SU-DHL-6 (cell line): ENCODE data around the gene TMED10.

Source experiments
- EZH2phosphoT487 ChIP-seq: fragments of 200-600 bp; sonication (generic), shearing (Covaris generic); conservative IDR thresholded peaks from 2 replicates; pipeline ENCODE4 v1.6.1; 2018; ENCODE audit warnings: mild to moderate bottlenecking, antibody characterized with exemption, low read length, moderate library complexity, mixed read lengths
- TF ChIP-seq, protein P1 (sequence below): fragments of 200-600 bp; sonication (generic); IDR thresholded peaks from one replicate; pipeline ENCODE4 v1.5.1; 2017; ENCODE audit warnings: antibody characterized with exemption, mild to moderate bottlenecking, low read length, moderate library complexity; ENCODE audit not compliant: insufficient read depth, poor library complexity, severe bottlenecking

DNA sequence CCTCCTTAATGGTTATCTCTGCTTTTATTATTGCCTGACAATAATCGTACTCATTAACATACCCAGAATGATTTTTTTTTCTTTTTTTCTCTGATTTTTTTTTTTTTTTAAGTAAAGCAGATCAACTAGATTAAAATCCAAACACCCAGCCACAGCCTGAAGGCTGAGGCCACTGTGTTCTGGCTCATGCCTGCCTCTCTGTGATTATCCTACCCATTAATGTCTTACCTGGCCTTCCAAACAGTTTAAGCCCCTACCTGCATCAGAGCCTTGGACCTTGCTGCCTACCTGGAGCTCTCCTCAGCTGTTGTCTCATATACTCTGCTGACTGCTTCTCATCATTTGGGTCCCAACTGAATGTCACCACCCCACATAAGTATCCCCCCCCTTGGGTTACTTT lies 6.8 kb upstream of the TMED10 start:
- TF ChIP-seq, protein P1, sequence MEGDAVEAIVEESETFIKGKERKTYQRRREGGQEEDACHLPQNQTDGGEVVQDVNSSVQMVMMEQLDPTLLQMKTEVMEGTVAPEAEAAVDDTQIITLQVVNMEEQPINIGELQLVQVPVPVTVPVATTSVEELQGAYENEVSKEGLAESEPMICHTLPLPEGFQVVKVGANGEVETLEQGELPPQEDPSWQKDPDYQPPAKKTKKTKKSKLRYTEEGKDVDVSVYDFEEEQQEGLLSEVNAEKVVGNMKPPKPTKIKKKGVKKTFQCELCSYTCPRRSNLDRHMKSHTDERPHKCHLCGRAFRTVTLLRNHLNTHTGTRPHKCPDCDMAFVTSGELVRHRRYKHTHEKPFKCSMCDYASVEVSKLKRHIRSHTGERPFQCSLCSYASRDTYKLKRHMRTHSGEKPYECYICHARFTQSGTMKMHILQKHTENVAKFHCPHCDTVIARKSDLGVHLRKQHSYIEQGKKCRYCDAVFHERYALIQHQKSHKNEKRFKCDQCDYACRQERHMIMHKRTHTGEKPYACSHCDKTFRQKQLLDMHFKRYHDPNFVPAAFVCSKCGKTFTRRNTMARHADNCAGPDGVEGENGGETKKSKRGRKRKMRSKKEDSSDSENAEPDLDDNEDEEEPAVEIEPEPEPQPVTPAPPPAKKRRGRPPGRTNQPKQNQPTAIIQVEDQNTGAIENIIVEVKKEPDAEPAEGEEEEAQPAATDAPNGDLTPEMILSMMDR: no peak
- TF ChIP-seq EZH2phosphoT487: no peak
